Amniotic epithelial cell (primary cell): Measurements from ENCODE around the gene FAR2.
A peak's percentile ranks its signal among the peaks of the same experiment; 100 is the strongest.
"Not testable (repeated sequence)": the region's sequence is repeated elsewhere in the genome, so short reads cannot be mapped to it uniquely, and the experiment has no call there.

Source experiments
- DNase-seq: peaks from one replicate; pipeline ENCODE4 v3.0.0-alpha.2; 2010; ENCODE audit warnings: low read depth

The FAR2 gene

GRCh38 chr12:29148911-29149690 lies at the start of gene FAR2:
FAR2 (plus strand) TSS chr12:29149278; CDS start chr12:29270450, 121,172 bp downstream.
- DNase-seq: peak; percentile 6

- DNase-seq: no peak
Observed at GRCh38 chr12:29102741-29103140, 46.3 kb upstream of the FAR2 start.

GRCh38 chr12:29103539-29103974 lies 45.5 kb upstream of the FAR2 start:
- DNase-seq: no peak

GRCh38 chr12:29104516-29104915 lies 44.6 kb upstream of the FAR2 start:
- DNase-seq: no peak

DNA sequence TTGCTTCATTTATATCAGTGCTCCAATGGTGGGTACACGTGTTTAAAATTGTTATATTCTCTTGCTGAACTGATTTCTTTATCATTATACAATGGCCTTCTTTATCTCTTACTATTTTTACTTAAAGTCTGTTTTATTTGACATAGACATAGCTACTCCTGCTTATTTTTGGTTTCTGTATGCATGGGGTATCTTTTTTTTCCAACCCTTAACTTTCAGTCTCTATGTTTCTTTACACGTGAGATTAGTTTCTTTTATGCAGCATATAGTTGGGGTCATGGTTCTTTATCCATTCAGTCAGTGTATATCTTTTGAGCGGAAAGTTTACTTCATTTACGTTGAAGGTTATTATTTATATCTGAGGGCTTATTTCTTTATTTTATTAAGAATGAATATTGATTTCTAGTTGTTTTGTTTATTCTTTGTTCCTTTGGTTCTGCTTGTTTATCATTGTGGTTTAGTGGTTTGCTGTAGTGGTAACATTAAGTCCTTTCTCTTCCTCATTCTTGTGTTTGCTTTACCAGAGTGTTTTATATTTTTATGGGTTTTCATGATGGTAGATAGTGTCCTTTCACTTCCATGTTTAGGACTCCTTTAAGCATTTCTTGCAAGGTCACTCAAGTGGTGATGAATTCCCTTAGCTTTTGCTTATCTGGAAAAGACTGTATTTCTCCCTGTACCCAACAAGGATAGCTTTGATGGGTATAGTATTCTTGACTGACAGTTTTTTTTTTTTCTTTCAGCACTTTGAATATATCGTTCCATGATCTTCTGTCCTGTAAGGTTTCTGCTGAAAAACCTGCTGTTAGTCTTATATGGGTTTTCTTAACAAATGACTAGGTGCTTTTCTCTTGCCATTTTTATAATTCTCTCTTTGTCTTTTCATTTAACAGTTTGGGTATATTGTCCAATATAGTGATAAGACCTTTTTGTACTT lies 38.3 kb upstream of the FAR2 start:
- no peak for DNase-seq

DNA sequence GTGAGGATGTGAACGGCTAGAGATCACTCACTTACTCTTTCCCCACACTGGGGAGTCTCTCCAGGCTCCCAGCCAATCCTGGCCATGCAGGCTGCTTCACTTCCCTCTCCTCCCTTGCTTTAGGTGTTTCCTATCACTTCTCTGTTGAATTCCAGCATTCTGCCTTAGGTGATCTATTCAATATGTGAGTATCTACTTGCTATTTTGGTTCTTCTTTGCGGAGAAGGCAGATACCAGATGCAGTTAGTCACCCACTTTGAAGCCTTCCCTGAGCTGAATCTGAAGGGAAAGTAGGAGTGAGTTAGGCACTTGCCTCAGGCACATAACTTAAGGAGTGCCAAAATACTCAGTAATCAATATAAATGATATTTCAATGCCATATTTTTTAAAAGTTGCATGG lies 36.0 kb upstream of the FAR2 start:
- DNase-seq: no peak

DNA sequence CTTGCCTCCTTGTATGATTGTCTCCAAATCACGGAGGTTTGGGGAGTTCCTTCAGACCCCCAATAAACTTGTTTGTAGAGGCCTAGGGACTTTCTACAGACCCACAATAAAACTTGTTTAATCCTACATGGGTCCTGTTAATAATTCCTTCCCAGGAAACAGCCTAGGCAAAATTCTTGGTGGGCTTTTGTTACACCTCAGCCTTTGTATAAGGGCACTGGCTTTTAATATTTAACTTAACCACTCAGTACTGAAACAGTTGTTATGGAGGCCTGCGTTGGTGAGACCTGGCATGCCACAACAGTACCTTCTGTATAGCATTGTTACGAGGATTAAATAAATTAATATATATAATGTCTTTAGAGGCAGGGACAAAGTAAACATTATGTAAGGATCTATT lies 32.7 kb upstream of the FAR2 start:
- no peak for DNase-seq

GRCh38 chr12:29131539-29131938 lies 17.5 kb upstream of the FAR2 start:
- peak; percentile 20 for DNase-seq

DNA sequence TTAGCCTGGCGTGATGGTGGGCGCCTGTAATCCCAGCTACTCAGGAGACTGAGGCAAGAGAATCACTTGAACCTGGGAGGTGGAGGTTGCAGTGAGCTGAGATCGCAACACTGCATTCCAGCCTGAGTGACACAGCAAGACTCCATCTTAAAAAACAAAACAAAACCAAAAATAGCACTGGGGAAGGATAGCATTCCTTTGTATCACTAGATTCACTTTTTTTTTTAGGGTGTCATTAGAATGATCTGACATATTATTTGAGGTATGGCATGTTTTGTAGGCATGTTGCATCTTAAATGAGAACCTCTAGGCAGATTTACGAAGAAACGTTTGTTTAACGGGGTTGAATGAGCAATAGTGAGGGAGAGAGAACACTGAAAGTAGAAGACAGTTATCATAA lies 16.8 kb upstream of the FAR2 start:
- no peak for DNase-seq

DNA sequence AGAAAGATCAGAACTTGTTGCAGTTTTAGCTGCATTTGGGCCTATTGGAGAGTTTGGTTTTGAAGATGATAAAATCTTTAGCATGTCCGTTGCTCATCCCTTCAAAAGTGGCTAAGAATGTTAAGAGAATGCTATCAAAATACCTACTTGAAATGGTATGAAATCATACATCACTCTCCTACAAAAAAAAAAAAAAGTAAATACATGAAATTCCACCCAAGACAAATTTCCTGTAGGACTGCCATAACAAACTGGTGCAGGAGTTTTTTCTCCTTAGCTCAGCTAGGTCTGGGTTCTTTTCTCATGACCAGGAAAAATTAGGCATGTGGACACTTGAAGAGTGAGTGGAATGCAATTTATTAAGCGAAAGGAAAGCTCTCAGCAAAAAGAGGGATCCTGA lies 15.9 kb upstream of the FAR2 start:
- DNase-seq: no peak

DNA sequence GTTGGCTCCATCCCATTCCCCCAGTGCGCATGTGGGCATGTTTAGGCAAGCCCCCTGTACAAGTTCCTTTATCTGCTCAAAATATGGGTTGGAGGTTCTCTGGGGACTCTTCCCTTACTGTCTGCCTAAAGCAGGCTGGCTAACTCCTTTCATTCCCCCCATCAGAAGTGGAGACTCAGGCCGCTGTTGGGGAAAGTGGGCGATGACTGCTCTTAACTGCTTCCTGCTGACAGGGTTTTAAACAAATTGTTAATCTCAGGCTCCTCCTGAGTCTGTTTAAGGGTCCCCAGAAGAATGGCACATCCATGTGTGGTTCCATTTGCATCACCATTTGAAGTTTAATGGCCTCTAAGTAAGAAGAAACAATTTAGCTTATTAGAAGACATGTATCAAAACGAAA lies 15.4 kb upstream of the FAR2 start:
- DNase-seq: no peak

DNA sequence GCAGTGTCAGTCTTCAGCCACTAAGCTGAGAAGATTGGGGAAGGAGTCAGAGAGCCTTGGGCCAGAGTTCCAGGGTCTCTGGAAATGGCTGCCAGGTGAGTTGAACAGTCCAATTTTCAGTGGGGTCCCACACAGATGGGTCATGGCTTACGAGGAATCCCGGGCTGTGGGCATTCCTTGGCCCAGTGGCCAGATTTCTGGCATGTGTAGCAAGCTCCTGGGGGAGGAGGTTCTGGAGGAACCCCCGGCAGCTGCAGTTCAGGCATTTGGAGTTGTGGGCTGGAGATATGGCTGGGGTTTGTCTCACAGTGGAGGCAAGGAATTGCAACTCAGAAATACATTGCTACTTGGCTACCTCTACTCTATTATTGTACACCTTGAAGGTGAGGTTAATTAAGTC lies 10.8 kb upstream of the FAR2 start:
- not testable (repeated sequence) for DNase-seq

- DNase-seq: not testable (repeated sequence)
Observed at GRCh38 chr12:29138855-29139254, 10.2 kb upstream of the FAR2 start.

- no peak for DNase-seq
Observed at GRCh38 chr12:29145372-29146170, 3.5 kb upstream of the FAR2 start.

GRCh38 chr12:29146196-29146595 lies 2.9 kb upstream of the FAR2 start:
- DNase-seq: no peak

DNA sequence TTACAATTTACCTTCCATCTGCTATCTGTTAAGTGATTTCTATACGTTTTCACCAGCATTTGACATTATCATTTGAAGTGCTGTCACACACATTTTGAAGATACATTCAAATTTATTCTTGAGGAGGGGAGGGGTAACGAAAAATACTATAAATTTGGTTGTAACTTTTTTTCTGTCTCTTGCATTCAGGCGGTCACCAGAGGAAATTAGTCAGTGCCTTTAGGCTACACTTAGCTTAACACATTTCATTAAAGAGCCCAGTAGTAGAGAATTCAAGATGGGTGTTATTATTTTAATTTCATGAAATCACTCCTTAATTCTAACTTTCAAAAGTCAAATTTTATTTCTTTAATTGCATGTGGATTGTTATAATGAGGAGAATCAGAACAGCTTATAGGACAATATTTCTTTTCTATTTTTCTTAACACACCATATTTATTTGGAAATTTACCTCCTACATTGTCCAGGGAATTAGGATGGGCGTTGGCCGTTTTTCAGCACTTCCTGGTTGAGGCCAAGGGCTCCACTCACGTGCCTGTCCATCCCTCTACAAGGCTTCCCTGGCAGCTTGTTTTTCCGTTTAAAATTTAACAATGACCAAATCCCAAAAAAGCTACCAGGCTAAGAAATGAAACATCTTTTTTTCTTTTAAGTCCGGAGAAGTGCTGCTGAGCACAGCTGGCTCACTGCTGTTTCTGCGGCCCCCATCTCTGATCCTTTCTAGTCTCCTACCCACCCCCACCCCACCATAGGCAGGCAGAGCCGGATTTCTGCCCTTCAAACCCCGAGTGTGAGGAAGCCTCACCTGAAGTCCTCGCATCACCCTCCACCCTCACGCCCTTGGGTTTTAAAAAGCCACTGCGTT lies 1.1 kb upstream of the FAR2 start:
- no peak for DNase-seq

DNA sequence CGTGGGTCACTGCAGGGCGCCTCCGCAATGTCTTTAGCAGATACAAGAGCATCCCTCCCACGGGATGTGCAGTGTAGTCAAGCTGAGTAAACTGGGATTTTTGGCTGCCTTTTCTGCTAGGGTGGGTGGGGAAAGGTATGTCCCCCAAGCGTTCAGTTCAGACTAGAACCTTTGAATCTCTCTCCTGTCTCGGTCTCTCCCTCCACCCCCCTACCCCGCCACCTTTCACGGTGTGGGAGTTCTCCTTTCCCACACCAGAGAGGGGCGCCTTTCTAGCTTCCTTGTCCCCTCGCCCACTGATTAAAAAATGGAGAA lies 525 bp upstream of the FAR2 start:
- DNase-seq: no peak

DNA sequence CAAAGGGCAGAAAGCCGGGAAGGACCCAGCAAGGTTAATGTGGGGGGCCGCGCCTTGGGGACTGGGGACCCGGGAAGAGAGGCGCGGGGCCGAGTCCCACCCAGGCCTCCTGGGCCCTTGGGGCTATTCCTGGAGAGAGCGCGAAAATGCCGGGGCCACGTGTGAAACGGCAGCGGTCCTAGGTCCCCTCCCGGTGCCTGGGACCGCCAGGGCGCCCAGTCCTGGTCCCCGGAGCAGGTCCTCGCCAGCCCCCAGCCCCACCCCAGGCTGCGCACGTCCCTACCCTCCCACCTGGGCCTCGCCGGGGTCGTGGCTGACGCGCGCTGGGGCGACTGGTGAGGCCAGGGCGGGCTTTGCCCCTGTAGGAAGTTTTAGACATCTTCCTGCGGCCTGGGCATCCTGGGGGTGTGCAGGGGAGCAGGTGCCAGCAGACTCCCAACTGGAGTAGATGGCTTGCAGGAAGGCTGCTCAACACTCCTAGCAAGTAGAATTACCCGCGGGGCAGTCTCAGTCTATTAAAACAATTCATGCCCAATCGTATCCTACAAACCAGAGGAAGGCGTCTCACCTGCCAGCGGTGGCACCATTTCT lies 708 bp downstream of the FAR2 start:
- no peak for DNase-seq

DNA sequence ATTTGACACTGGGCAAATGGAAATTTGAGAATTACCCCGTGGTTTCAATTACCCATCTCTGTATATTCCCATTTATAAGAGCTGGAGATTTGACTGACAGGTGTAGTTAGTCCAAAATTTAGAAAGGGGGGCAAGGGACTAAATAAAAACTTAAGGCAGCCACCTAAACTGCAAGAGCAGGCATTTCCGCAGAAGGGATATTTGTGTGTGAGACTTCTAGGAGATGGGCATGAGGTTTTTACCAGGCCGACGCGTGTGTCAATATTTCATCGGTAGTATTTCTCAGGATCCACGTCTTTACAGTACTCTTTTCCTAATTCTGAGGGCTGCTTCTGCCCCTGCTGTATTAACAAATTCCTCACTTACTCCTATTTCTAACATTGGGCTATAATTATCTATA lies 1.4 kb downstream of the FAR2 start:
- no peak for DNase-seq

DNA sequence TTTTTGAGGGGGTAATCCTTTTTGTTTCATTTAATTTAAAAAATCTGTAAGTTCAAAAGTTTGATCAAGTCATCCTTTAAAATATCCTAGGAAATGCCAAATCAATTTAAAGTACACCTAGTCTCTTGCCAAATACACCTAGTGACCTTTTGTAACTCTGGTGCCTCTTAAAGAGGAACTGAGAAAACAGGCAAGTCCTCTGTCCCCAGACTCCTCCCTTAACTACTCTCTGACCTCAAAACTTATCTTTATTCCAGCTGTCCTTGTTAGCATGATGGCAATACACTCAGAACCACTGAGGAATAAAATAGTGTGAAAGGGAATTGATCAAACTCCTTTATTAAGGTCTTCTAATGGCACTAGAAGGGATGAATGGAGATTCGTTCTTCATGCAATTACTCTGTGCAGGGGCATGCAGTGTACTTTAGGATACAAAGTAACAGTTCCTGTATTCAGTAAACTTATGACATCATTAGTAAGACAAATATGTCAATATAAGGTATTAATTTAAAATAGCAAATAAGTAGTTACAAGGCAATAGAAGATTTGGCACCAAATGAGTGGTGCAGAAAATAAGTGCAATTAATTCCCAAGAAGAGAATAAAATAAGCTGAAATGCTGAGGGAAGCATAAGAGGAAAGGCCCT lies 3.3 kb downstream of the FAR2 start:
- DNase-seq: no peak
